ENCODE results near the gene THSD4. TPM values are rescaled to one million over a fixed set of nuclear protein-coding genes. Genes with fewer than 3 reads are reported as not detected.
"Not testable (repeated sequence)": the region's sequence is repeated elsewhere in the genome, so short reads cannot be mapped to it uniquely, and the experiment has no call there.

THSD4 gene
- total RNA-seq, 5 donors from 2014 or later (not counting 1 experiment from before 2014, with no cell fraction given), result 0.03 to 0.23 (median 0.18) TPM; not detected in 2

DNA sequence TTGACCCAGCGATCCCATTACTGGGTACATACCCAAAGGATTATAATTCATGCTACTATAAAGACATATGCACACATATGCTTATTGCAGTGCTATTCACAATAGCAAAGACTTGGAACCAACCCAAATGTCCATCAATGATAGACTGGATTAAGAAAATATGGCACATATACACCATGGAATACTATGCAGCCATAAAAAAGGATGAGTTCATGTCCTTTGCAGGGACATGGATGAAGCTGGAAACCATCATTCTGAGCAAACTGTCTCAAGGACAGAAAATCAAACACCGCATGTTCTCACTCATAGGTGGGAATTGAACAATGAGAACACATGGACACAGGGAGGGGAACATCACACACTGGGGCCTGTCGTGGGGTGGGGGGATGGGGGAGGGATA lies 286.5 kb downstream of the THSD4 start:
- H3K27ac Mint-ChIP-seq; POLR2A ChIA-PET; H3K9me3 ChIP-seq; ATAC-seq (replicated peaks in 1 of 4); H3K4me1 ChIP-seq (ENCODE audit: control insufficient read depth in 1 of 2, extremely low read depth in 1 of 2, insufficient read depth in 2 of 2, low read length in 2 of 2); CTCF ChIA-PET; DNase-seq; H3K9me3 Mint-ChIP-seq; H3K36me3 Mint-ChIP-seq; H3K4me1 Mint-ChIP-seq; H3K36me3 ChIP-seq (ENCODE audit: control insufficient read depth in 2 of 2, extremely low read depth in 1 of 2, insufficient read depth in 1 of 2, low read length in 1 of 2); H3K4me3 Mint-ChIP-seq; H3K27me3 ChIP-seq (replicated peaks in 1 of 2; ENCODE audit: control insufficient read depth in 2 of 2, extremely low read depth in 1 of 2, insufficient read depth in 2 of 2, low read length in 1 of 2); H3K27ac ChIP-seq (ENCODE audit: low read length); H3K4me3 ChIP-seq (ENCODE audit: control insufficient read depth in 1 of 2, extremely low read depth in 1 of 2, low read length in 1 of 2): not testable (repeated sequence)
- WGBS (ENCODE audit: insufficient coverage), result 88% methylated on average over 1 of the region's 3 CpGs
- H3K27me3 Mint-ChIP-seq, result peaks cover 10 to 23% of the 10 kb centered on the region in 2 donors

DNA sequence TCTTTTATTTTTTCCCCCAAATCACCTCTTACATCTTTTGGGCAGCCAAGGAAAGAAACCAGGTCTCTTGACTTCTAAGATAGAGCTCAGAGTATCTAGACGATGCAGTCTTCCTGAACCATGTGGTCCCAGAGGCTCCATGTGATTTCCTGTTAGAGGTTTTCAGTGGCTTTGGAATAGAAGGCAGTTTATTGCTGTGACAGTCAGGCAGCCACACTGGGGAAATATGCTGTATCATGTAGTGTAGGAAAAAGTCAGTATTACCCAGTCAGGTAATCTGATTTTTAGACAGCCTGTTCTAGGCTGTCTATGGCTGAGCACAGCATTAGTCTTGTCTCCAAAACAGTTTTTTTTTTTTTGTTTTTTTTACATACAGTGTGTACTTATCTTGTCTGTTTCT lies 294.3 kb downstream of the THSD4 start:
- peaks cover 0 to 16% of the 10 kb centered on the region in 2 experiments for H3K27me3 ChIP-seq (replicated peaks in 1 of 2; ENCODE audit: control insufficient read depth in 2 of 2, extremely low read depth in 1 of 2, insufficient read depth in 2 of 2, low read length in 1 of 2)
- Mint-ChIP-seq H3K4me1 (no peaks in the 10 kb centered on the region), H3K27ac (no peak overlapping the region), H3K4me3 (no peak overlapping the region), H3K27me3 (peaks cover 13 to 14% of the 10 kb centered on the region in 2 donors), H3K36me3 (no peaks in the 10 kb centered on the region), H3K9me3 (no peaks in the 10 kb centered on the region)
- no peaks in the 10 kb centered on the region for H3K36me3 ChIP-seq (ENCODE audit: control insufficient read depth in 2 of 2, extremely low read depth in 1 of 2, insufficient read depth in 1 of 2, low read length in 1 of 2)
- H3K27ac ChIP-seq (ENCODE audit: low read length), result no peak overlapping the region
- H3K4me3 ChIP-seq (ENCODE audit: control insufficient read depth in 1 of 2, extremely low read depth in 1 of 2, low read length in 1 of 2), result no peak overlapping the region
- no peak for ATAC-seq (replicated peaks in 1 of 4)
- H3K9me3 ChIP-seq, result no peaks in the 10 kb centered on the region
- CTCF ChIA-PET, result no interaction called here
- WGBS (ENCODE audit: insufficient coverage), result 0% methylated on average over 1 of the region's 1 CpG
- no peaks in the 10 kb centered on the region for H3K4me1 ChIP-seq (ENCODE audit: control insufficient read depth in 1 of 2, extremely low read depth in 1 of 2, insufficient read depth in 2 of 2, low read length in 2 of 2)
- POLR2A ChIA-PET, result no interaction called here
- no peak for DNase-seq

DNA sequence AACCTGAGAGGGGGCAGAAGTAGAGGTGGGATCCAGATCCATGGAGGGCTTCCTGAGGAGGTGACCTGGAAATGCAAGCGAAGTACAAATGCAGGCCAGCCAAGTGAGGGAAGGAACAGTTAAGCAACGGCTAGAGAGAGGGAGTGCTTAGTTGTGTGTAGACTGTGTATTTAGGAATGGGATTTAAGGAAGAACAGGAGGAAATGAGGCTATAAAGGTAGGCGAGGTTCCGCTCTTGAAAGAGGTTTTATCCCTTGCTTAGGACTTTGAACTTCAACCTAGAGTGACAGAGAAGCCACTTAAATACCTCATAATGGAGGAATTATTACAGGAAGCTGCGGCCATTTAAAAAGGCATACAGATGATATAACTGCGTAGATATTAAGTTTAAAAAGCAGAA lies 295.1 kb downstream of the THSD4 start:
- no peak for ATAC-seq (replicated peaks in 1 of 4)
- no peaks in the 10 kb centered on the region for H3K4me1 Mint-ChIP-seq

DNA sequence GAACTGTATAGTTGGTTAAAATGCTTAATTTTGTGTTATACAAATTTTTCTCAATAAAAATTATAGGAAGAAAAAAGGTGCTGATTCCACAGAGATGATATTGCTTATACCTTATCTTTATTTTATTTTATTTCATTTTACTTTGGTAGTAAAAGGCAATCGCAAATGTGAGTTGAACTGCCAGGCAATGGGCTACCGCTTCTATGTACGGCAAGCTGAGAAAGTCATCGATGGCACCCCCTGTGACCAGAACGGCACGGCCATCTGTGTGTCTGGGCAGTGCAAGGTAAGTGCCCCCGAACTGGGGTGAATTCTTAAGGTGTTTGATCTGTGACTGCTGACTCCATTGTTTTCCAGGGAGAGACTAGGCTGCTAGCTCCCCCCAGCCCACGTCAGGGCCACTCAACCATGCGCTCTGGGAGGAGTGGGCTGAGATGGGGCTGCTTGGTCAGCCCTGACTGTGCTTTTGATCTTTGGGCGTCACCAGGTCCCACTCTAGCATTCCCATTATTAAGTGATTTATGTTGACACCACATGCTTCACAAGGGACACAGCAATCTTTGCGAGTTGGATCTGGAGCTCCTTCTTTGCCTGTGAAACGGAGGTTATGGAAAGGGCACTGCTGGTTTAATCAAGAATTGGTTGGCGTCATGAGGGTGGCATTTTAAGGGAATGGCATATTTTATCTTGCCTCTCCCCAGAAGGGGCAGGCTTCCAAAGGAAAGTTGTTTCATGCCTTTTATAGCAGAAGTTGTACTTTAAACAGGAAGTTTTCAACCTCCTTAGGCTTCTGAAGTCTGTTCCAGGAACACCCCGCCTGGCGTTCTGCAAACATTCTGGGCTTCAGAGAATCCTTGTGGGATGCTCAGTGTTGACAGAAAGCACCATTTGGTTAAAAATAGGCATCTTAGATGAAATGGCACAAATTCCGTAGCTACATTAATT lies 296.5 kb downstream of the THSD4 start:
- DNase-seq, result no peak
- H3K36me3 Mint-ChIP-seq, result no peaks in the 10 kb centered on the region
- no peaks in the 10 kb centered on the region for H3K9me3 Mint-ChIP-seq
- Histone ChIP-seq H3K27me3 (replicated peaks in 1 of 2; ENCODE audit: control insufficient read depth in 2 of 2, extremely low read depth in 1 of 2, insufficient read depth in 2 of 2, low read length in 1 of 2) (peaks cover 2 to 16% of the 10 kb centered on the region in 2 experiments), H3K4me1 (ENCODE audit: control insufficient read depth in 1 of 2, extremely low read depth in 1 of 2, insufficient read depth in 2 of 2, low read length in 2 of 2) (no peaks in the 10 kb centered on the region), H3K9me3 (no peaks in the 10 kb centered on the region), H3K4me3 (ENCODE audit: control insufficient read depth in 1 of 2, extremely low read depth in 1 of 2, low read length in 1 of 2) (no peak overlapping the region), H3K36me3 (ENCODE audit: control insufficient read depth in 2 of 2, extremely low read depth in 1 of 2, insufficient read depth in 1 of 2, low read length in 1 of 2) (no peaks in the 10 kb centered on the region), H3K27ac (ENCODE audit: low read length) (no peak overlapping the region)
- ATAC-seq (replicated peaks in 1 of 4), result no peak
- no peaks in the 10 kb centered on the region for H3K4me1 Mint-ChIP-seq
- CTCF ChIA-PET, result no interaction called here
- POLR2A ChIA-PET, result interaction anchor here in 1 of 2 donors (0.6 kb wide), 1 partner anchor 56 kb away, joined by 3 read pairs; no protein-coding TSS in a partner anchor
- no peak overlapping the region for H3K27ac Mint-ChIP-seq
- no peak overlapping the region for H3K4me3 Mint-ChIP-seq
- peaks cover 7 to 9% of the 10 kb centered on the region in 2 donors for H3K27me3 Mint-ChIP-seq
- 65% methylated on average over 7 of the region's 16 CpGs for WGBS (ENCODE audit: insufficient coverage)

More for the DNA sequence above, 295.1 kb downstream of the THSD4 start:
- WGBS (ENCODE audit: insufficient coverage), result 85% methylated on average over 3 of the region's 6 CpGs
- Histone ChIP-seq H3K4me1 (ENCODE audit: control insufficient read depth in 1 of 2, extremely low read depth in 1 of 2, insufficient read depth in 2 of 2, low read length in 2 of 2) (no peaks in the 10 kb centered on the region), H3K27ac (ENCODE audit: low read length) (no peak overlapping the region), H3K27me3 (replicated peaks in 1 of 2; ENCODE audit: control insufficient read depth in 2 of 2, extremely low read depth in 1 of 2, insufficient read depth in 2 of 2, low read length in 1 of 2) (peaks cover 0 to 16% of the 10 kb centered on the region in 2 experiments), H3K9me3 (no peaks in the 10 kb centered on the region), H3K4me3 (ENCODE audit: control insufficient read depth in 1 of 2, extremely low read depth in 1 of 2, low read length in 1 of 2) (no peak overlapping the region), H3K36me3 (ENCODE audit: control insufficient read depth in 2 of 2, extremely low read depth in 1 of 2, insufficient read depth in 1 of 2, low read length in 1 of 2) (no peaks in the 10 kb centered on the region)
- no peak for DNase-seq
- Mint-ChIP-seq H3K9me3 (no peaks in the 10 kb centered on the region), H3K27me3 (peaks cover 13% of the 10 kb centered on the region in 2 donors), H3K27ac (no peak overlapping the region), H3K4me3 (no peak overlapping the region), H3K36me3 (no peaks in the 10 kb centered on the region)
- ChIA-PET POLR2A (no interaction called here), CTCF (no interaction called here)

DNA sequence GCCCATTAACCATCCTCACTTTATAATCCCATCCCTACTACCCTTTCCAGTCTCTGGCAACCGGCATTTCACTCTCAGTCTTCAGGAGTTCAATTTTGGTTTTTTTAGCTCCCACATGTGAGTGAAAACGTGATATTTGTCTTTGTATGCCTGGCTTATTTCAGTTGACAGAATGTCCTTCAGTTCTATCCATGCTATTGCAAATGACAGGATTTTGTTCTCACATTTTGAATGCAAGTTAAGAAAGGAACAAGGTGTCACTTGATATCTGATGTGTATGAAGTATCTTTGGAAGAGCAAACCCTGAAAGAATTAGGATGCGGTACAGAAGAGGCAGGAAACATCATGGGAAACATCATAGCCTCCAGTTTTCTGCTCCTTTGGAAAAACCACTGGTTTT lies 298.1 kb downstream of the THSD4 start:
- DNase-seq (no peak), ATAC-seq (replicated peaks in 1 of 4) (no peak)
- Histone ChIP-seq H3K4me3 (ENCODE audit: control insufficient read depth in 1 of 2, extremely low read depth in 1 of 2, low read length in 1 of 2) (no peak overlapping the region), H3K4me1 (ENCODE audit: control insufficient read depth in 1 of 2, extremely low read depth in 1 of 2, insufficient read depth in 2 of 2, low read length in 2 of 2) (no peaks in the 10 kb centered on the region), H3K27ac (ENCODE audit: low read length) (no peak overlapping the region), H3K9me3 (no peaks in the 10 kb centered on the region), H3K36me3 (ENCODE audit: control insufficient read depth in 2 of 2, extremely low read depth in 1 of 2, insufficient read depth in 1 of 2, low read length in 1 of 2) (no peaks in the 10 kb centered on the region), H3K27me3 (replicated peaks in 1 of 2; ENCODE audit: control insufficient read depth in 2 of 2, extremely low read depth in 1 of 2, insufficient read depth in 2 of 2, low read length in 1 of 2) (peaks cover 2 to 12% of the 10 kb centered on the region in 2 experiments)
- no peaks in the 10 kb centered on the region for H3K9me3 Mint-ChIP-seq
- no peak overlapping the region for H3K4me3 Mint-ChIP-seq
- CTCF ChIA-PET, result no interaction called here
- no peaks in the 10 kb centered on the region for H3K4me1 Mint-ChIP-seq
- POLR2A ChIA-PET, result no interaction called here
- 40% methylated on average over 1 of the region's 3 CpGs for WGBS (ENCODE audit: insufficient coverage)
- no peaks in the 10 kb centered on the region for H3K36me3 Mint-ChIP-seq
- peaks cover 7 to 9% of the 10 kb centered on the region in 2 donors for H3K27me3 Mint-ChIP-seq
- no peak overlapping the region for H3K27ac Mint-ChIP-seq

DNA sequence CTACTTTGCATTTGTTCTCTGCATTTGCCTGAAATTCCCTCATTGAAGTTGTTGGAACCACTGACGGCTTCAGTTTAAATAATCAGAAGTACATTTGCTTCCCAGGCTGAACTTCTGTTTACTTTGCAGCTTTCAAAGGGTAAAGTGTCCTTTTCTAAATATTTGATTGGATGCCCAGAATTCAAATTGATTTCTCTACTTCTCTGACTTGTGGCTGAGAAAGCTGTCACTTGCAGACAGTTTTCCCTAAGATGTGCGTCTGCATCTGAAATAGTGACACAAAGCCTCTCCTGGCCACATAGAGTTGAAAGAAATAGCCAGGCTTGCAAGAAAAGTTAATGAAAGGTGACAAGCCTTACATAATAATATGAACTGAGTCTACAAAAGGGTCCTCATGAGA lies 299.6 kb downstream of the THSD4 start:
- H3K36me3 ChIP-seq (ENCODE audit: control insufficient read depth in 2 of 2, extremely low read depth in 1 of 2, insufficient read depth in 1 of 2, low read length in 1 of 2), result no peaks in the 10 kb centered on the region
- no peak overlapping the region for H3K27ac Mint-ChIP-seq
- peaks cover 2 to 8% of the 10 kb centered on the region in 2 experiments for H3K27me3 ChIP-seq (replicated peaks in 1 of 2; ENCODE audit: control insufficient read depth in 2 of 2, extremely low read depth in 1 of 2, insufficient read depth in 2 of 2, low read length in 1 of 2)
- CTCF ChIA-PET, result no interaction called here
- no peak overlapping the region for H3K27ac ChIP-seq (ENCODE audit: low read length)
- H3K9me3 Mint-ChIP-seq, result no peaks in the 10 kb centered on the region
- H3K4me3 Mint-ChIP-seq, result no peak overlapping the region
- no peaks in the 10 kb centered on the region for H3K4me1 Mint-ChIP-seq
- no peak overlapping the region for H3K4me3 ChIP-seq (ENCODE audit: control insufficient read depth in 1 of 2, extremely low read depth in 1 of 2, low read length in 1 of 2)
- peaks cover 5 to 8% of the 10 kb centered on the region in 2 donors for H3K27me3 Mint-ChIP-seq
- no peaks in the 10 kb centered on the region for H3K4me1 ChIP-seq (ENCODE audit: control insufficient read depth in 1 of 2, extremely low read depth in 1 of 2, insufficient read depth in 2 of 2, low read length in 2 of 2)
- POLR2A ChIA-PET, result no interaction called here
- ATAC-seq (replicated peaks in 1 of 4) (no peak), DNase-seq (no peak)
- H3K36me3 Mint-ChIP-seq, result no peaks in the 10 kb centered on the region
- 90% methylated on average over 2 of the region's 2 CpGs for WGBS (ENCODE audit: insufficient coverage)
- no peaks in the 10 kb centered on the region for H3K9me3 ChIP-seq

All from T-cell (primary cell).